HG02885 (cell line): ENCODE data around the gene MAP4K1.

Experiments used
- ATAC-seq: cut with Tn5 transposase; IDR thresholded peaks from one replicate; pipeline ENCODE4 v1.9.1; 2021; ENCODE audit warnings: mild to moderate bottlenecking; ENCODE audit not compliant: unreplicated experiment, poor library complexity

Gene MAP4K1

DNA sequence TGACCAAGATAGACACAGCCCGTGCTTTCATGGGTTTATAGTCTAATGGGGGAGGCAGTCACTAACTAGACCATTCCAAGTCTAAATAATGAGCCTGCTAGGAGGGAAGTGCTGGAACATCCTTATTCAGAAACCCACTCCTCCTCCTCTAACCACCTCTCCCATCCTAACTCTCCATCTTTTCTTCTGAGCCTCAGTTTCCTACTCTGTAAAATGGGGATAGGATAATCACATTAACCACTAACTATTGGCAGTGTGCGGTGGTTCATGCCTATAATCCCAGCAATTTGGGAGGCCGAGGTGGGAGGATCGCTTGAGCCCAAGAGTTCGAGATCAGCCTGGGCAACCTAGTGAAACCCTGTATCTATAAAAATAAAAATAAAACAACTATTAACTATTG lies 68.7 kb downstream of the MAP4K1 start:
- no peak for ATAC-seq

DNA sequence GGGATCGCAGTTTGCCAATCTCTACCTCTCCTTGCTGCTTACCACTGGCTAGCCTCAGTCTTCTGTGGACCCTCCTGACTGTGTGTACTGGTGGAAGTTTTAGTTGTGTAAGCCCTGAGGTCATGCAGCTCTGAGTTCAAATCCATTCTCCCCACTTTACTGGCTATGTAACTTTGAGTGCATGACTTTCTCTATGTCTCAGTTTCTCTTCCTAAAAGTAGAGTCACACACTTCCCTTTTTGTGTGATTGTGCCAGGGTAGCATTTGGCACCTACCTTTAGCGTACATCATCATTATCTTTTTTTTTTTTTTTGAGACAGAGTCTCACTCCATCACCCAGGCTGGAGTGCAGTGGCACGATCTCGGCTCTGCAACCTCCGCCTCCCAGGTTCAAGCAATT lies 70.3 kb downstream of the MAP4K1 start:
- no peak for ATAC-seq

DNA sequence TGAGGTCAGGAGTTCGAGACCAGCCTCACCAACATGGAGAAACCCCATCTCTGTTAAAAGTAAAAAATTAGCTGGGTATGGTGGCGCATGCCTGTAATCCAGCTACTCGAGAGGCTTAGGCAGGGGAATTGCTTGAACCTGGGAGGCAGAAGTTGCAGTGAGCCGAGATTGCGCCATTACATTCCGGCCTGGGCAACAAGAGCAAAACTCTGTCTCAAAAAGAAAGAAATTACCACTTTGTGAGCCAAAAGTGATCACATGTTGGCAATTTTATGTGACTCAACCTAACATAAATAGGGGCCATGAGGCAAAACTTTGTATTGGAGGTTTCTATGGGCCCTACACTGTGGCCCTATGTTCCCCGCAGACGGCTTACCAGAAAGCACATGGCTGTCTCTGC lies 72.2 kb downstream of the MAP4K1 start:
- no peak for ATAC-seq

DNA sequence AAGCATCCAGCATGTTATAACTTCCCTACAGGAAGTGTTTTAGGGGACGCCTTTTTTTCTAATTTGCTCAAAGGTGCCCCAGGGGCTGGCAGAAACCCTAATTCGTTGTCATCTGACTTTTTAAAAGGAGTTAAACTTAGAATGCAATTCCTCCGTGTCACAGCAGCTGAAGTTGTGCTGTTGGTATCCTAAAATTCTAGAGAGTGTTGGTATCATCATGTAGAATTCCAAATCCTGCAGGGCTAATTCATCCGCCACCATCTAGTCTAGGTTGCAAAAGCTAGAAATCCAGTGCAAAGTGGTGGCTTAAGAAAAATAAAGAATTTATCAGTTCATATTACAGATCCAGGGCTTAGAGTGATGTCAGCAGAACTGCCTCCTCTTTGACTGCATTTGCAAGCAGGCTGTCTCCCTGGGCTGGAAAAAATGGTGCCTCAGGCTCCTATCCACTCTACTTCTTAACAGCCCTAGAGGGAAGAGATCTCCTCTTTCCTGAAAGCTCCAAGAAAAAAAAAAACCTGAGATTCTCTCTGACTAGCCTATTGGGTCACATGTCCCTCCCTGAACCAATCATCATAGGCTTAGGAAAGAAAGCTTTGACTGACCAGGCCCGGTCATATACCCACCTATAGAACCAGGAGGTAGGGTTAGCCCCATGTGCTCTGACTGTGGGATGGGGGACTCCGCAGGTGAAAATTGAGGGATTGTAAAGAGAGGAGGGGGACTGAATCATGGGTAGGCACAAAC lies 73.0 kb downstream of the MAP4K1 start:
- ATAC-seq, result no peak

DNA sequence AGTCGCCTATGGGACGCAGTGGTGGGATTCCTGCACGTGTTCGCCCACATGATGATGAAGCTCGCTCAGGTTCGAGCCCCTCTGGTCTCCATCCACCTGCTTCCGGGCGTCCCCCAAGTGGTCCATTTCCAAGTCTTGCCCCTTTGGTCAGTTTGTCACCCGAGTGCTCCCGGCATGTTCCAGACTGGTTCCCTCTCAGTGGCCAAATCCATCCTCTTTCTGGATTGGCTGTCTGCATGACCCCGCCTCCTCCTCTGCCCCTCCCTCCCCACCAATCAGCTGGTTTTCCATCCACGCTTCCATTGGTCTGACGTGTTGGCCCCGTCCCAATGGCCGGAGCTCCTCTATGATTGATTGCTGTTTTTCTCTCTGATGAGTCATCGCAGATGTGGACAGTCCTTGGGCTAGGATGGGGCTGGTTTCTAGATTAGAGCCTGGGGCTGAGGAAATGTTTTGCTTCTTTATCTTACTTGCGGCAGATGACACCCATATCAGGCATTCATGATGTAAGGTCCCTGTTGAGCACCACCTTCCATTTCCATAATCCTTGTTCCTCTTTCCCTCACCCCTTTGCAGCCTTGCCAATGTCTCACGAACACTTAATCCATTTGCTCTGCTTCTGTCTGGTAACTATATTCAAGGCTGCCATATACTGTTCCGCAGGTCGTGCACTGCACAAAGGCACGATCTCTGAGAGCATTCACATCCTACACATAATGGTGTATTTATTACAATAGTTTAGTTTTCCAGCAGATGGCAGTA lies 73.8 kb downstream of the MAP4K1 start:
- ATAC-seq, result peak; percentile 40

DNA sequence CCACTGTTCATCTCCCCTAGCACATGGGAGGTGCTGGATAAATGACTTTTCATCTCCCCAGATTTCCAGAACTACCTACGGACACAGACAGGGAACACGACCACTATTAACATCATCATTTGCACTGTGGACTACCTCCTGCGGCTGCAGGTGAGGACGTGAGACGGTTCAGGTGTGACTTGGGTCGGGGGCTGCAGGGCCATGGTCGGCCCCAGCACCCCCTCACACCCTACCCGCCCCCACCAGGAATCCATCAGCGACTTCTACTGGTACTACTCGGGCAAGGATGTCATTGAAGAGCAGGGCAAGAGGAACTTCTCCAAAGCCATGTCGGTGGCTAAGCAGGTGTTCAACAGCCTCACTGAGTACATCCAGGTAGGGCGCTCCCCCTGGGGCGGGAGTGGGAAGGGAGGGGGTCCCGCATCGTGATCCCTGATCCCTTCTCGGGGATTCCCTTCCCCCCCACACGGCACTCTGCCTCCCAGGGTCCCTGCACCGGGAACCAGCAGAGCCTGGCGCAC lies 74.4 kb downstream of the MAP4K1 start:
- no peak for ATAC-seq

DNA sequence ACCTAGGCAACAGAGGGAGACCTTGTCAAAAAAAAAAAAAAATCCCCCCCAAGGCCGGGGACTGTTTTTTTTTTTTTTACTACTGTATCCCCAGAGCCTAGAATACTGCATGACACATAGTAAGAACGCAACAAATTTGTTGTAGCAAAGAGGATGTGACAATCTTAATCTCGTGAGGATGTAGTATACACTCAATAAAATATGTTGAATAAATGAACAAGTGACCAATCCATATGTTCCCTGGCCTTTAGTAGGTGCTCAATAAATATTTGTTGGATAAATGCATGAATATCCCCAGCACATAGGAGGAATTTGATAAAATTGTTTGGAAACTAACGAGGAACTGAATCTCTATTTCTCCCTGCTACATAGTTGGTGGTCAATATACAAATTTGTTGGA lies 75.7 kb downstream of the MAP4K1 start:
- no peak for ATAC-seq

DNA sequence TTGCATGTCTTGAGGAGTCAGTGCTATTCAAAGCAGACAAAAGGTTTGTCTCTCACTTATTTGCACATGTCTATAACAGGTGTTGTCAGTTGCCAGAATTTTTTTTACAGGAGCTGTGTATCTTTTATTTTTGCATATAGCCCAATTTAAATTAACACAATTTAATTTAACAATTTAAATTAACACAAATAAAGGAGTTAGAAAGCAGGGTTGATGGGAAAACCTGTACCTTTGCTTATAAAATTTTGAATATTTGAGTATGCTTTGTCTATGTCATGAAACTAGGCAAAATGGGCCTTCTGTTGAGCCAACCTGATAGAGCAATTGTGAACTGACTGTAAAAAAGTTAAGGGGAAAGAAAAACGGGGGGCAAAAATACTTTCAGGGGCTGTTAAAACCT lies 78.0 kb downstream of the MAP4K1 start:
- ATAC-seq, result no peak

DNA sequence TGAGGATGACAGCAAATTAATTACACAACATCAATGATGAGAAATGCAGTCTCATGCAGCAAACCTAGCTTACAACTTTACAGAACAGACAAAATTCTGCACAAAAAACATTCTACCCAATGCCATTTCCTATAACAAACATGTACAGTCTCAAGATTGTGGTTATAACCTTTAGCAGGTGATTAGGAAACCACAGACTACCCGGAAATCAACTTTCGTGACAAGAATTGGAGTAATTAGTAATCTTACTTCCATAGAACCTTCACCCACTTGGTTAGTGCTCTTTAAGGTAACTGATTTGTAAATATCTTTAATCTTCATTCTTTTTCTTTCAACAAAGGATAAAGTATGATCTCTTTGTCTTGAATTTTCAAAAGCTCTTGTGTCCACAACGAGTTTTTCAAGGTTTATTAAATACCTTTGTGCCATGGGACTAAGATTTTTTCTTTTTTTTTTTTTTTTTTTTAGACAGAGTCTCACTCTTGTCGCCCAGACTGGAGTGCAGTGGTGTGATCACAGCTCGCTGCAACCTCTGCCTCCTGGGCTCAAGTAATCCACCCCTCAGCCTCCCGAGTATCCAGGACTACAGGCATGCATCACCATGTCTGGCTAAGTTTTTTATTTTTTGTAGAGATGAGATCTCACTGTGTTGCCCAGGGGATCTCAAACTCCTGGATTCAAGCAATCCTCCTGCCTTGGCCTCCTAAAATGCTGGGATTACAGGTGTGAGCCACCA lies 78.8 kb downstream of the MAP4K1 start:
- no peak for ATAC-seq

DNA sequence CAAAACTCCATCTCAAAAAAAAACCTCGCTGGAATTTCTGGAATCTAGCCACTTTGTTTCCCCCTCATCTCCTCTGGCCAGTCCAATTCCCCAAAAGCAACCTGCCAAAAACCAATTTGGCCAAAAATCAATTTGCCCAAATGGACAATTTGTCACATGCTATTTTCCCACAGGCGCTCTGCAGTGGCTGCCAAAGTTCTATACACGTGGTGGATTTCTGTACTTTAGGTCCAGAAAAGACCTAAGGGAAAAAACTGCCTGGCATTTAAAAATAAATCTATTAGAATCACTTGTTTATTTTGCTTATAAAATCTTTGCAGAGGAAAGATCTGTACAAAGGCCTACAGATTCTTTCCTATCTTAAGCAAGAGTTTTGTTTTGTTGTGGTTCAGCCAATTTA lies 79.4 kb downstream of the MAP4K1 start:
- ATAC-seq, result no peak
